HG02759 (cell line): ENCODE results near the gene CALHM4.
A peak's percentile ranks its signal among the peaks of the same experiment; 100 is the strongest.

Source experiments
- ATAC-seq: cut with Tn5 transposase; IDR thresholded peaks from one replicate; pipeline ENCODE4 v1.9.1; 2021; ENCODE audit warnings: mild to moderate bottlenecking, moderate library complexity; ENCODE audit not compliant: unreplicated experiment

Gene CALHM4, protein sequence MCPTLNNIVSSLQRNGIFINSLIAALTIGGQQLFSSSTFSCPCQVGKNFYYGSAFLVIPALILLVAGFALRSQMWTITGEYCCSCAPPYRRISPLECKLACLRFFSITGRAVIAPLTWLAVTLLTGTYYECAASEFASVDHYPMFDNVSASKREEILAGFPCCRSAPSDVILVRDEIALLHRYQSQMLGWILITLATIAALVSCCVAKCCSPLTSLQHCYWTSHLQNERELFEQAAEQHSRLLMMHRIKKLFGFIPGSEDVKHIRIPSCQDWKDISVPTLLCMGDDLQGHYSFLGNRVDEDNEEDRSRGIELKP

DNA sequence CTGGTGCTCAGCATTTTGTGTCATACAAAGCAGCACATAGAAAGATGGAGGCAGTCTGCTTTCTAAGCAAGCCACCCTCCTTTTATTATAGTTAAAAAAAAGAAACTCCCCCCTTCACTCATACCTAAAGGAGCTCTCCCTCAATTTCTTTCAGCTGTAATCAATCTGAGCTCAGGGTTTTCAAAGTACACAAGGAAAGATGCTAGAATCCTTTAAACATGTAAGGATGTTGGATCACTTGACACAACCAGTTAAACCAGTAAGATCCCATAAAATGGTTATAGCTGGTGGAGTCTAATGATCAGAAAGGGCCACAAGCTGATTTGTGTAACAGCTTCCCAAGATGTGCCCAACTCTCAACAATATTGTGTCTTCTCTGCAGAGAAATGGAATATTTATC lies at the start of gene CALHM4:
Gene CALHM4, plus strand, starts transcription at position 301 of the 400 bp plus-strand sequence. Its CDS starts 43 bp downstream, at position 344.
- ATAC-seq, result no peak

GRCh38 chr6:116507324-116507723 lies 46.2 kb upstream of the CALHM4 start:
- no peak for ATAC-seq

DNA sequence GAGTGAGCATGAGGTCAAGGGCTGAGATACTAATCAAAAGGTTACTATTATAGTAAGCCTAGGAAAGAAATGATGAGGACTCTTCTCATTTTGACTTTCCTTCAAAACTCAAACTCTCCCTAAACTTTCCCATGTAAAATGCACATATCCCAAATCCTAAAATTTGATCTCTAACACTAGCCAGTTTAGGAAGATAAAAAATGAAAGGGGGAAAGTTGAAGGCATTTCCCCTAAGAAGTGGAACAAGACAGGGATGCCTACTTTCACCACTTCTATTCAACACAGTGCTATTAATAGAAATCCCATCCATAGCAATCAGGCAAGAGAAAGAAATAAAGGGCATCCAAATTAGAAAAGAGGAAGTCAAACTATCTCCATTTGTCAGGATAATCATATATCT lies 45.0 kb upstream of the CALHM4 start:
- ATAC-seq, result no peak

- ATAC-seq, result no peak
Measured at GRCh38 chr6:116511424-116512110, 42.0 kb upstream of the CALHM4 start, which contains the start of gene CALHM5. CALHM5 (plus strand) TSS chr6:116511639; CDS start chr6:116511697, 58 bp downstream.

DNA sequence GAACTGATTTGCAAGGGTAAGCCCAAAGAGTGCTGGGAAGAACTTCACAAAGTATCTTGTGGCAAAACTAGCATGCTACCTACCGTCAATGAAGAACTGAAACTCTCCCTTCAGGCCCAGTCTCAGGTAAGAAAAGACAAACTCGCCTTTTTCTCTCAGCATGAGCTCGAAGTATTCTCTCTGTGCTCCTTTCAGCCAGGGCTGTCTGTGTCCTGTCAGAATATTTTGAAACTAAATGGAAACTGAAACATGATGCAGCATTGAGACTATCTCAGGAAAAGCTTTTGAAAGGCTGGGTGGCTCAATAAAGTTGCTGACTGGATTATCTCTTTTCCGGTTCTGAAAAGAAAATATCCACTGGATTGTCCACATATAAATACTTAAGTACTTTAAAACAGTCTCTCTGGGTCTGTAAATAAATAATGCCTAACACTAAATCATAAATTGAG lies 41.4 kb upstream of the CALHM4 start:
- ATAC-seq, result no peak

DNA sequence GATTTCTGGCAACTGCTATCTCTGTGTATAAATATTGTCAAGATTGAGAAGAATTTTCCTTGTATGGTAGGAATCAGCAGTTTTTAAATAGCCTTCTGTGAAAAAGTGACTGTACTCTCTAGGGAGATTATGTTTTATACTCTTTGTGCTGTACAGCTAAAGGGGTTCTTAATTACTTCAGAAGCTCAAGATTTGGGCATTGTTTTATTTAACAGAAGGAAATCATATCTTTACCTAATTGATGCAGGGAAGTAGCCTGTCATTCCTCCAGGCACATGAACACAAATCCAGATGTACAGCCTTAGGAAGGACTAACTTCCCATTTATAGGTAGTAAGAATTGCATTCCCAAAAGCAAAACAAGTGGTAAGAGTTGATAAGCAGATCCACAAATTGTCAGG lies 40.8 kb upstream of the CALHM4 start:
- no peak for ATAC-seq

DNA sequence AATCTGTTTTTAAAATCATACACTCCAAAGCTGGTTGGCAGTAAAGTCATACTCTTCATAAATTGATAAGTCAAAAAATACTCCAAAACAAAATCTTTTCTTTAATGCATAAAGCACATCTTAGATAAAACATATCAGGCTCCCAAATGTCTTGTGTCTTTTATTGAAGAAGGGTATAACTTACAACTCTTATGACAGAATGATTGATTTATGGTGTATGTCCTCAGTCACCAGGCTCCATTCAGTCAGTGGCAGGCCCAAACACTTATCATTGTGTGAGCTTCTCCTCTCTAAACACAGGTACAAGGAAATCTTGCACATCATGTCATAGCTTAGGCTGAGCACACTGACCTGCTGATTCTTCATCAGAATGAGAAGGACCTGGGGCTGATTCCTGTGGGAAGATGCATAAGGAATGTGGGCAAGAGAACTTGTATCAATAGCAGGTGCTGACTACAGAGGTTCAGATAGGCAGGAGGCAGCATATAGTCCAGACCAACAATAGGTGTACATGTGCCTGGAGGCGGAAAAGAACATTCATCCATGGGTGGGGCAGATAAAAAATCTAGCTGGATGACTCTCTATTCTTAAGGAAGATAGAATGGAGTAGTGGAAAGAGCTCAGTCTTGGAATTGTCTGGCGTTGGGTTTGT lies 40.2 kb upstream of the CALHM4 start:
- ATAC-seq, result no peak

DNA sequence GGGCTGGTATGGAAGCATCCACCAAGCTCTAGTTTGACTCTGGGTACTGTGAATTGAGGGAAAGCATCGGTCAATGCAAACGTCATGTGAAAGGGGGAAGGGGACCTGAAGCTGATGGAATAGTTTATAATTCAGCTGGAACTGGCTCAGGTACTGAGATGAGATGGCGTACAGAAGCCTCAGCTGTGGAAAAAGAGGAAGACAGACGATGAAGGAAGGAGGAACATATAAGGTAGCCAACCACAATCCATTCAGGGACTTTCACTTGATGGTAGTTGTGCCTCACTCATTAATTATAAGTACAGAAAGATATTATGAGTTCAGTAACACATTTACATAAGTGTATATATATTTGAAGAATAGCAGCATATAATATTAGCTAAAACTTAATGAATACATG lies 39.4 kb upstream of the CALHM4 start:
- no peak for ATAC-seq

DNA sequence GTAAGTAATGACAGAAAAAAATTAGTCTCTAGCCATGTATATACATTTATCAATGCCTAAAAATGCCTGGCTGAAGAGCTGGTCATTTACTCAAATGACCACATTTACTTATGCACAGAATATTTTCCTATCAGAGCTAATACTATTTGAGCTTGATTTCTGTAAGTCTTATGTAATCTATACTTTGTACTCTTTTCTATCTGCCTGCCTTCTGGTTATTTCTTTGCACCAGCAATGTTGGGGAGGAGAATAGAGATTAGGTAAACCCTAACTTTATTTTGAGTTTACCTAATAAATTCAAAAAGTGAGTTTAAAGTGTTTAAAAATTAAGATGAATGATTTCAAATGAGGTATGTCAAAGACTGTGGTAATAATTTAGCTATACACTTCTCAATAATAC lies 38.4 kb upstream of the CALHM4 start:
- ATAC-seq, result no peak

DNA sequence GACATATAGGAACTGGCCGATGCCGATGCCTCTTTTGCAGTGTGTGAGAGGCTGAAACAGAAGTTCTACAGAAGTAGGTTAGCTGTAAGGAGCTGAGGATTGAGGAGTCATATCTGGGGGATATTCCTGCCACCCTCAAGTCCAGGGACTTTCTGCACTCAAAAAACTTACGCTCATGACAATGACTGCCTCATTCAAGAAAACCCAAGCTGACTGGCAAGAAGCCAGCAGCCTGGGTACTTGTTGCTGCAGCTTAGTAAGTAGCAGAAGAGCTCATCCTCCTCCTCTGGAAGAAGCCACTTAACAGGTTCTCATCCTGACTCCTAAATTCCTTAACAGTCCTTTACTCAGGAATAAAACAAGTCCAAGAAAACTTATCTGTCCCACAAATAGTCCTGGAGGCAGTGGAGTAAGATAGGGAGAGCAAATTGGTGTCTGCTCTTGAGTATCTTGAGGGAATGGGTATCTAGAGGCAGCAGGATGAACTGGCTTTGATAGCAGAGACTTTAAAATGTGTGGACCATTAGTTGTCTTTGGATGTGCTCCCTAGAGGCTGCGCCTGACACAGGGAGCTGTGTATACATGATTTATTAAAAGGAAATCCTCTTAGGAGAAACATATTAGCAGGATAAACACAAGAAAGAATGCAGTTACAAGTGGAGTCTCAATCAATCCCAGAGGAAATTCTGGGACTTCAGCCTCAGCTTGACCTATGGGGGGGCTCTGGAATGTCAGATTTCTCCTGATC lies 34.8 kb upstream of the CALHM4 start:
- no peak for ATAC-seq

GRCh38 chr6:116522896-116523295 lies 30.7 kb upstream of the CALHM4 start:
- no peak for ATAC-seq

DNA sequence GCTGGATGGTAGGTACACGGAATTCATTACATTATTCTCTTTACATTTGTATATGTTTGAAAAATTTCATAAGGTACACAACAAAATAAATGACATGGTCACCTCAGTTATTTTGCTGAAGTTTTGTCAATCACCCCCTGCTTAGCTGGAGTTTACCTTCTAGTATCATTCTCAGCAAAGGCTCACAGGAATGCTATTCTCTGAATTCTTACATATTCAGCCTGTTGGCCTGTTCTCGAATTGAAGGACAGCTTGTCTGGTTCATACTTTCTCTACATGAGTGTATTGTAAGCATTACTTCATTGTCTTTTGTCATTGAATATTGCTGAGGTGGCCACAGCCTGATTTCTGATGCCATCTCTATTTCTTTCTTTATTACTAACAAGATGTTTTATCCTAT lies 29.3 kb upstream of the CALHM4 start:
- ATAC-seq, result no peak

GRCh38 chr6:116528133-116528532 lies 25.4 kb upstream of the CALHM4 start:
- no peak for ATAC-seq

- ATAC-seq, result no peak
Measured at GRCh38 chr6:116528780-116529179, 24.8 kb upstream of the CALHM4 start.

- ATAC-seq, result no peak
Measured at GRCh38 chr6:116529466-116530290, 23.9 kb upstream of the CALHM4 start.

DNA sequence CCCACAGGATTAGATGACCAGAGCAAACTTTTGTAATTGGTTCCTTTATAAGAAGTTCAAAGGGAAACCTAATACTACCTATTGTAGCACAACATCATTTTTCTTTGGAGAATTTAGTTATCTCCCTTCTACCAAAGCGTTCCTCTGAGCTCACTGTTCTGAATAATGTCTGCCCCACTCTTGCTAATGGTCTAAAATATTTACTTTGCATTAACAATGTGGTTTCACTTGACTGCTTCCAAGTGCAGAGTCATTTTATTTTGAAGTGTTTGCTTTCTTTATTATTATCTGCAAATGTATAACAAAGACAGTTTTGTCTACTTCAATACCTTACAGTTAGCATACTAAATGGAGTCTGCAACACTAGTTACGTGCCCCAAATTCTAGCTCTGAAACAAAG lies 23.1 kb upstream of the CALHM4 start:
- no peak for ATAC-seq

DNA sequence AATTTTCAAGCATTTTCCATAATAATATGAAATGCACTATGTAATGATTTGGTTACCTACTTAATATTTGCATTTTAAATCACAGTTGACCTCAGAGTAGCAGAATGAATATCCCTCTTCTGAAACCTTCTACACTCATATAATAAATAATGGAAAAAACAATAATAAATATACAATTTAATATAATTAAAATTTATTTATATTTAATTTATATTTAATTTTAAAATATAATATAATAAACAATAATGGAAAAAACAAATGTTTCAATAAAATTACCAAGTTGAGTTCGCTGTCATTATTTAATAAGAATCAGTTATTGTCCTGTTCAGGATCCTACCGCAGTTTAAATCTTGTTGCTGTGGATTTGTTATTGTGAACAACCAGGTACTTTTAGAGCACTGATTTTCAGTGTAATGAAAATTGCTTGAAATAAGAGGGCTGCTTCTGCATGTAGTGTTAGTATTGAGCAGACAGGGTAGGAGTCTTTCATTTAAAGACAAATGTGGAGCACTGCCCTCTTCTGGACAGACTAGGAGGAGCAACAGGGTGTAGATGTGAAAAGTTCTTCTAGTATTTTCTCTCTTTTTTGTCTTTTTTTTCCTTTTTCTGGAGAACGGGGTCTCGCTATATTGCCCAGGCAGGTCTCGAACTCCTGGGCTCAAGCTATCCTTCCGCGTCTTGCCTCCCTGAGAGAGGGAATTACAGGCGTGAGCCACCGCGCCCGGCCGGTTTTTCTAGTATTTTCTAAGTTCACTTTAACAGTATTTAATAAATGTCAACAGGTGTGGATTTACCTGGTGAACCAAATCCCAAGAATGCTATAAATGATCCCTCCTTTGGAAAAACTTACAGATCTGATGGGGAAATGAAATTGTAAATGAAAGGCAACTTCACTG lies 21.6 kb upstream of the CALHM4 start:
- peak; percentile 75 for ATAC-seq

GRCh38 chr6:116533233-116533957 lies 20.2 kb upstream of the CALHM4 start:
- ATAC-seq, result no peak

GRCh38 chr6:116535109-116535508 lies 18.4 kb upstream of the CALHM4 start:
- no peak for ATAC-seq
